Inferior parietal cortex (tissue), 1 donor: ENCODE results near the gene GATAD1.
"Not testable (repeated sequence)": the region's sequence is repeated elsewhere in the genome, so short reads cannot be mapped to it uniquely, and the experiment has no call there.

Source experiments
- DNase-seq: peaks from one replicate; pipeline ENCODE4 v3.0.0-alpha.2; 2016; ENCODE audit errors: extremely low spot score

The GATAD1 gene

GRCh38 chr7:92483624-92484023, 36.3 kb downstream of the GATAD1 start:
- DNase-seq, result not testable (repeated sequence)

- not testable (repeated sequence) for DNase-seq
These were observed 36.9 kb downstream of the GATAD1 start for GRCh38 chr7:92484226-92484625.

DNA sequence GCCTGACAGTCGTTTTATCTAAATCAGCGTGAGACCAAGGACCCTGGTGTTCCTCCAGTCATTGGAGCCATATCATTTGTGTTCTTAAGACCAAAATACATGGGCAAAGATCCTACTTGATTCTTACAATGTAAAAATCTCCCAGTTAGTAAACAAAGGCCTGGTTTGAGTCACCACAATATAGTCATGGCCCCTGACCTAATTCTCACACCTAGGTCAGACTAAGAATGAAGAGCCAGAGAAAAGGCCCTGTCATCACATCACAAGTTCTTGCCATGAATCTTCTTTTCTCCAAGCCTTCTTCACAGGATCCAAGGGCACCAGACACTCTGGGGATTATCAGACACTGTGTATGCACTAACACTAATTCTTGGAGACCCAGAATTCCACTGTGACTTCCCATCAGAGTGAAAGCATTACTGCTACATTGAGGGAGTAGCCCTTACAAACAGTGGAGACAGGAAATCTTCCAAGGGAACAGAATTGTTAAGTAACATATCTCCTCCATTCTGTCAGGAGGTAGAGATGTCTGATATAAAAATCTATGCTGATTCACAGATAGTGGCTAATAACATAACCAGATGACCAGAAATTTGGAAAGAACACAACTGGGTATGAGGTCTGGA, 38.1 kb downstream of the GATAD1 start:
- DNase-seq, result no peak

- DNase-seq, result no peak
These were observed 38.7 kb downstream of the GATAD1 start for GRCh38 chr7:92485974-92486373.

DNA sequence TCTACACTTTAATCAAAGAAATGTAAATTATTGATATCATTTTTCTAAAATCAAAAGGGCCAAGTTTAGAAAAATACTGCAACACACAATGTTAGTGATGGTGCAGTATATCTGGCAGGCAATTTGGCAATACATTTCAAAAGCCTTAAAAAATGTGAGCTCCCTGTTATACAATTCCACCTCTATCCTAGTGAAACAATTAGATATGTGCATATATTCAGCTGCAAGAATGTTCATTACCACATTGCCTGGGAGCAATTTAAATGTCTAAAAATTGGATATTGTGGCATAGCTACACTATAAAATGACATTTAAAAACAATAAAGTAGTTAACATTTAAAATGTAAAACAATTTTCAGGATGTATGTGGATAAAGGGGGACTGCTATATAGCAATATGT, 40.5 kb downstream of the GATAD1 start:
- DNase-seq, result no peak

DNA sequence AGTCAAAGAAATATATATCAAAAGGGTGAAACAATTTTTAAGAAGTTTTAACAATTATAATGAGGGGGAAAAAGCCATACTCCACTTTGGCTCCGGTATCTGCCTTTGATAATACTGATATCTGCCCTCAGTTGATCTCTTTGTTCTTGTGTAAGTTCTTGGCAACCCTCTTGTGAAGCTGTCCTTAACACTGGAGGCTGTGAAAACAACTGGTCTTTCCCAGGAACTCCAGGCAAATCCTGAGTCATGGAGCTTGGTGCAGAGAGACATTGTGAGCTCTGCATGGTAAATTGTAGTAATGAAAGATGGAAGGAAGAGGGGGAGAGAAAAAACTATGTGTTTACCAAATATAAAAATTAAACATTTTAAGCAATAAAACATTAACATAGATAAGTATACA, 42.4 kb downstream of the GATAD1 start:
- DNase-seq, result no peak

- no peak for DNase-seq
These were observed 49.6 kb downstream of the GATAD1 start for GRCh38 chr7:92496876-92497275.

DNA sequence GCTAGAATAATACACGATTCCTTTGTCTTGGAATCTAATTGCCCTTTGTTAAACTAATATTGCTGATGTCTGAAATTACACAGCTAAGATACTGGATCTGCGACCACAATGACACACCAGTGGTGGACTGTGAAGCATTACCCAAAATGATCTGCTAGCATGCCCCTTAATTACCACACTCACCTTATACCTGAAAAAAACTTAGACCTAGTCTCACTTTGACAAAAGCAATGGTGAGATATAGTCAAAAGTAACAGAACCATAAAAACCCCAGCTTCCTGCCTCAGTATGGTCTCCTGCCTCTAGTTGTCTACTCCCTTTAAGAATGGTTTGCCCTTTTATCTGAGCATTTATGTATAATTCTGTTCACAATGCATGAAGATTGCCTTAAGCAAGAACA, 51.3 kb downstream of the GATAD1 start:
- no peak for DNase-seq

DNA sequence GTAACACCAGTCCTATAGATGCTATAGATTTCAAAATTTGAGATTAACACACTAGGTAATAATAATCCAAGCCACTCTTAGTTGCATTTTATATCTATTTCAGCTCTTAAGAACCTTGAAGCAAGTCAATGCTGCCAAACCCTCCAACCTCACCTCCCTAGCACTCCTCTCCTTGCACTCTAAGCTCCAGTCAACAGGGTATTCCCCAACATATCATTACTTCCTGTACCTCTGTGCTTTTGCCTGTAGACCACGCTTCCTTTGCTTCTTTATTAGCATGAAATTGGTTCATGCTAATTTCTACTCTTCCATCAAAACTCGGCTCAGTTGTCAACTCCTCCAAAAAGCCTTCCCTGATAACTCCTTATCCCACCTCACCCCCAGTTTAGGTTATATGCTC, 56.5 kb downstream of the GATAD1 start:
- no peak for DNase-seq

DNA sequence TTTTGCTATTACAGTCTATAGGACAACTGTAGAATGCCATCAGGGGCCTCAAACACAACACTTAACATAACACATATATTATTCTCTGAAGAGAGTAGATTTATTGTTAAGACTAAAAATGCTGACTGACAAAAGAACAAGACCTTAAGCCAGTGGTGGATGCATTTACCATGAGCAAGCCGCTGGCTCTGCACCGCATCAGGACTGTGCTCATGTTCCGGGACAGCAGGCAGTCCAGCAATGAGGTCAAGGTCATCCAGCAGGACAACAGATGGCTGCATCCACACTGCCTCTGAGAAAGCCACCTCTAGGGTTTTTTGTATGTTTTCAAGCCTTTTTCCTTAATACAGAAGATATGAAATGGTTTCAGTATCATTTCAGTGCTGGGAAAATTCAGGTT, 57.3 kb downstream of the GATAD1 start:
- DNase-seq, result no peak

DNA sequence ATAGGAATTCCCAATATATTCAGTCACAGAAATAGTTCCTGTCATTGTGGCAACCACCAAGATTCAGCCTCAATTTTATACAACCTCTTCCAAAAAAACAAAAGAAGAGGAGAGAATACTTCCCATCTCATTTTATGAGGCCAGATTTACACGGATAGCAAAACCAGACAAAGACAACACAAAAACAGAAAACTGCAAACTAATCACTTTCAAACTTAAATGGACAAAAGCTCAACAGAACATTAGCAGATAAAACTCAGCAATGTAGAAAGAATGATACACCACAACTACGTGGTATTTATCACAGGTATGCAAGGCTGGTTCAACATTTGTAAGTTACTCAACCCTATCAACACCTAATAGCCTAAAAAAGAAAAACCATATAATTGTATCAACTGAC, 59.1 kb downstream of the GATAD1 start:
- no peak for DNase-seq

DNA sequence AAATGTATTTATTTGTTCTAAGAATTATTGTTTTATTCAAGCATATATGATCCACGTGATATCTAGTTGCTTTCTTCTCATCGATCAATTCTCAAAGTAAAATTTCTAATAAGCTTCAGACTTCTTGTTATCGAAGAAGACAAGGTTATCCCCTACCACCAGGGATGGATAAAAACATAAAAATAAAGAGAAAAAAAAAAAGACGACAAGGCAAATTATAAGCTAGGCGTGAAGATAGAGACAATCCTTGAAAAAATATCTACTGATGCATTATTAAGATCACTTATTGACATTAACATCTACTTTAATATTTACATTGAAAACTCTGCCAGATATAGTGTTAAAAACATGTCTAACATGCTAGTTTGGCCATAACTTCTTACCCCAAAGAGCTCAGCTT, 61.7 kb downstream of the GATAD1 start:
- no peak for DNase-seq
